A549 treated with ZK216348 at 1 μM for 4 hours (cell line): ENCODE results near the gene CDY2B. TPM values are rescaled to one million over a fixed set of nuclear protein-coding genes. Genes with fewer than 3 reads are reported as not detected.

Source experiments
- total RNA-seq: library from RNA; stranded (reverse); fragments of 200-300 nt; extraction: Qiagen RNA extraction; gene quantifications from 5 replicates; pipeline ENCODE4 v1.2.3, GENCODE V29; 2022; ENCODE audit warnings: low read depth

Gene CDY2B, protein sequence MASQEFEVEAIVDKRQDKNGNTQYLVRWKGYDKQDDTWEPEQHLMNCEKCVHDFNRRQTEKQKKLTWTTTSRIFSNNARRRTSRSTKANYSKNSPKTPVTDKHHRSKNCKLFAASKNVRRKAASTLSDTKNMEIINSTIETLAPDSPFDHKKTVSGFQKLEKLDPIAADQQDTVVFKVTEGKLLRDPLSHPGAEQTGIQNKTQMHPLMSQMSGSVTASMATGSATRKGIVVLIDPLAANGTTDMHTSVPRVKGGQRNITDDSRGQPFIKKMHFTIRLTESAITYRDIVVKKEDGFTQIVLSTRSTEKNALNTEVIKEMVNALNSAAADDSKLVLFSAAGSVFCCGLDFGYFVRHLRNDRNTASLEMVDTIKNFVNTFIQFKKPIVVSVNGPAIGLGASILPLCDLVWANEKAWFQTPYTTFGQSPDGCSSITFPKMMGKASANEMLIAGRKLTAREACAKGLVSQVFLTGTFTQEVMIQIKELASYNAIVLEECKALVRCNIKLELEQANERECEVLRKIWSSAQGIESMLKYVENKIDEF
- not detected in 5 replicates for total RNA-seq

DNA sequence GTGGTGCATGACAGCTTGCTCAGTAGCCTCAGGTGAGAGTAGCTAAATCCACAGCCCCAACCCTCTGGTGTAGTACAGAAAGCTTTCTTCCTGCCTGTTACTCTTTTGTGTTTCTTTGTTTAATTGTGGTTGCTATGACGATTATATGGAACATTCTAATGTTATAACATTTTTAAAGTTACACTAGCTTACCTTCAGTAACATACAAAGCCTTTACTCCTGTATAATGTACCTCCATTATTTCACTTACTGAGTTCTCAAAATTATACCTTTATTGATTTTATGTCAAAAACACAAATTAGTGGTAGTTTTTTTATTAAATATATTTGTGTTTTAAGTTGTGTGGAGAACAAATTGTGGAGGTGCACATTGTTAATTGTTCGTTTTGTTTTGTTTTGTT is at the start of gene CDY2B:
TSS of gene CDY2B (minus strand) at position 101 of the 400 bp plus-strand sequence. CDS start 328 bp downstream, outside the sequence.

Other genes with a start within 250 kb of the CDY2B start
- gene CDY2A, start 145.6 kb upstream of the CDY2B start, total RNA-seq, result not detected in 5 replicates